Heart left ventricle (tissue), 16 donors: Measurements from ENCODE around the gene TSPAN31. TPM values are rescaled to one million over a fixed set of nuclear protein-coding genes. Genes with fewer than 3 reads are reported as not detected.
"Not testable (repeated sequence)": the region's sequence is repeated elsewhere in the genome, so short reads cannot be mapped to it uniquely, and the experiment has no call there.

Experiments used
- ATAC-seq, 4 donors: fragments of 200-7000 bp; cut with Tn5 transposase; one replicate each; pipeline ENCODE4 v1.9.1; 2020 to 2022; ENCODE audit warnings: moderate library complexity in 4 of 4, mild to moderate bottlenecking in 3 of 4, moderate number of reproducible peaks in 1 of 4
- DNase-seq, 5 donors: peaks; one replicate each; pipeline ENCODE4 v3.0.0-alpha.2; 2020
- H3K27ac ChIP-seq, 12 donors: fragments of 200-600 bp; sonication (generic) in 4 of 12; one replicate each; pipeline versions ENCODE4 v1.5.0 to v1.8.0; 2016 to 2022; ENCODE audit warnings: mild to moderate bottlenecking in 2 of 12
- H3K27me3 ChIP-seq, 9 donors: fragments of 200-600 bp; sonication (generic) in 2 of 9; one replicate each; pipeline versions ENCODE4 v1.5.1 to v1.8.0; 2016 to 2022; ENCODE audit warnings: mild to moderate bottlenecking in 3 of 9
- H3K36me3 ChIP-seq, 9 donors: fragments of 200-600 bp; sonication (generic) in 2 of 9; one replicate each; pipeline versions ENCODE4 v1.5.0 to v1.8.0; 2018 to 2022; ENCODE audit warnings: mild to moderate bottlenecking in 2 of 9
- H3K4me1 ChIP-seq, 12 donors: fragments of 200-600 bp; sonication (generic) in 4 of 12; one replicate each; pipeline versions ENCODE4 v1.5.0 to v1.8.0; 2016 to 2022; ENCODE audit warnings: mild to moderate bottlenecking in 3 of 12
- H3K4me3 ChIP-seq, 12 donors: fragments of 200-600 bp; sonication (generic) in 4 of 12; one replicate each; pipeline versions ENCODE4 v1.5.0 to v1.8.0; 2017 to 2022; ENCODE audit warnings: mild to moderate bottlenecking in 9 of 12, moderate library complexity in 4 of 12
- H3K9me3 ChIP-seq, 12 donors: fragments of 200-600 bp; sonication (generic) in 4 of 12; one replicate each; pipeline versions ENCODE4 v1.5.0 to v1.8.0; 2016 to 2022; ENCODE audit warnings: mild to moderate bottlenecking in 1 of 12
- POLR2A ChIP-seq, 2 donors: fragments of 450-650 bp; IDR thresholded peaks; one replicate each; pipeline ENCODE4 v1.6.1; 2017; ENCODE audit warnings: antibody characterized with exemption in 2 of 2, mild to moderate bottlenecking in 2 of 2, moderate library complexity in 2 of 2
- WGBS, 4 donors: extraction: QIAGEN DNeasy Blood & Tissue Kit in 2 of 4; methylation state at CpG; one replicate each; pipeline versions ENCODE4 v1.1.5 to v1.1.7; 2013 to 2018; 5-methylcytosine and 5-hydroxymethylcytosine counted together
- intact Hi-C, 10 donors: fragments of 100-400 bp; cut with DNase I; formaldehyde crosslinking; loops; one replicate each; pipeline versions ENCODE4 v1.11.1 to v1.14.2; 2022
- polyA plus RNA-seq, 2 donors: library from polyadenylated mRNA; stranded (reverse); fragments of 200-250 nt; gene quantifications; one replicate each; pipeline ENCODE4 v1.2.3, GENCODE V29; 2013
- total RNA-seq, 9 donors: library from RNA; depleted of rRNA in 2 of 9; stranded (reverse); fragments of >200 nt in 2 of 9; fragmentation: NEBNext Ultra II Directional in 3 of 9; extraction: Animal tissue kit (Norgen Biotek cat#: 25700) in 3 of 9; gene quantifications; one replicate each; pipeline versions ENCODE4 v1.1.0 to v1.2.4, GENCODE V29; 2016 to 2023
- TF ChIP-seq, protein P1 (sequence below), 12 donors: fragments of 200-600 bp; sonication (generic) in 4 of 12; IDR thresholded peaks; one replicate each; pipeline versions ENCODE4 v1.5.0 to v1.8.0; 2018 to 2022; ENCODE audit warnings: antibody characterized with exemption in 12 of 12, mild to moderate bottlenecking in 5 of 12
- donor health status: ischemic (EF 13 %, LVEDD 7.1; RV severe dilation, severe dysfunction).
- donor health status: healthy with polysubstance abuse.
- donor health status: DM: no; HTN: yes; CAD: no.
- donor health status: DM: no; HTN: no; CAD: no.
- donor health status: ischemic (EF 25% LVEDD 6.9; RV normal size, moderate dysfunction).
- donor health status: ischemic (EF 25% LVEDD 5.7; RV mildly dilated, moderate dysfunction).
- donor health status: healthy.
- donor health status: DM: yes; HTN: yes; CAD: no.
- donor health status: ischemic (EF 35%, LVEDD 5.7; RV mildly dilated, moderate dysfunction).
- donor health status: nonischemic (EF 11% LVEDD 7.7; RV severe dilation, severe dysfunction).
- donor health status: DM: yes; HTN: yes; CAD: no.
- donor health status: PGD.
- donor health status: ischemic (EF 29% LVEDD 5.4; RV normal size, mild dysfunction).
- donor health status: nonischemic (EF 23%, LVEDD 6.1; RV moderate dilation, normal function).

Gene TSPAN31
- total and polyA plus RNA-seq, 11 donors: 27.2 to 59.3 (median 31.4) TPM

DNA sequence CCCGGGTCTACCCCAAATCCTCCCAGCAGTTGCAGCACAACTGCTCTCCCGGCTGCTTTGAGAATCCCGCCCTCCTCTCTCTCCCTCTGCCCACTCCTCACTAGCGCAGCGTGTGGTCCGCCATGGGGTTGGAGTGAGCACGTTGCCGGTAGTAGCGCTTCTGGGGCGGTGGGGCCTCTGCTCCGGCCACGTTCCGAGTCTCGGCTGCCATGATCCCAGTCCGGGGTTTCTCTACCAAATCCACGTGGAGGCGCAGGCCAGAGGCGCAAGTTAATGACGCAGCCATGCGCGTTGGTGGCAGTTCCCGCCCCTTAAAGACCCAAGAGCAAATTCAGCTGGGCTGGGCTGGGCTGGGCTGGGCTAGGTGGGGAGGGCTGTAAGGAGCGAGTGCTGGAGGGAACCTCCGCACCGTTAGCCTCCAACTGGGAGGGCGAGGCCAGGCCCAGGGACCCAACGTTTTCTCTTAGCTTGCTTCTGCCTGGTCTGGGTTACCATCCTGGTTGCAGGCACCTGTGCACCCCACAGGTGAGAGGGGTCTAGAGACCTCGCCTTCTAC, 27.1 kb downstream of the TSPAN31 start, which contains the start of gene METTL1:
Gene METTL1 (minus strand): TSS at position 233 of the 556 bp plus-strand sequence. CDS start 22 bp downstream, at position 211.
- TF ChIP-seq, protein P1, sequence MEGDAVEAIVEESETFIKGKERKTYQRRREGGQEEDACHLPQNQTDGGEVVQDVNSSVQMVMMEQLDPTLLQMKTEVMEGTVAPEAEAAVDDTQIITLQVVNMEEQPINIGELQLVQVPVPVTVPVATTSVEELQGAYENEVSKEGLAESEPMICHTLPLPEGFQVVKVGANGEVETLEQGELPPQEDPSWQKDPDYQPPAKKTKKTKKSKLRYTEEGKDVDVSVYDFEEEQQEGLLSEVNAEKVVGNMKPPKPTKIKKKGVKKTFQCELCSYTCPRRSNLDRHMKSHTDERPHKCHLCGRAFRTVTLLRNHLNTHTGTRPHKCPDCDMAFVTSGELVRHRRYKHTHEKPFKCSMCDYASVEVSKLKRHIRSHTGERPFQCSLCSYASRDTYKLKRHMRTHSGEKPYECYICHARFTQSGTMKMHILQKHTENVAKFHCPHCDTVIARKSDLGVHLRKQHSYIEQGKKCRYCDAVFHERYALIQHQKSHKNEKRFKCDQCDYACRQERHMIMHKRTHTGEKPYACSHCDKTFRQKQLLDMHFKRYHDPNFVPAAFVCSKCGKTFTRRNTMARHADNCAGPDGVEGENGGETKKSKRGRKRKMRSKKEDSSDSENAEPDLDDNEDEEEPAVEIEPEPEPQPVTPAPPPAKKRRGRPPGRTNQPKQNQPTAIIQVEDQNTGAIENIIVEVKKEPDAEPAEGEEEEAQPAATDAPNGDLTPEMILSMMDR (IDR thresholded peaks at IDR 0.05): no peak
- TF ChIP-seq POLR2A (IDR thresholded peaks at IDR 0.05): peak in 1 of 2 donors; percentile 49
- H3K27ac ChIP-seq: peak within 1 kb of the TSS; percentile 41 to 95 (median 90)
- DNase-seq (peak; percentile 93 to 96 (median 95)), ATAC-seq (peak; percentile 94 to 98 (median 95))
- H3K27me3 ChIP-seq: peaks cover 0 to 6% (median 0%) of the 10 kb centered on the region in 9 donors
- intact Hi-C loops: loop anchor here in 1 of 10 donors (1.0 kb wide), 1 partner anchor 20 kb away; the partner anchor contains the start of gene CDK4
- H3K4me3 ChIP-seq: peak within 1 kb of the TSS; percentile 59 to 94 (median 74)
- peaks cover 0 to 30% (median 16%) of the 10 kb centered on the region in 12 donors for H3K4me1 ChIP-seq
- 0% methylated on average over 27 to 28 of the region's 28 CpGs for WGBS, 4 donors
- H3K9me3 ChIP-seq: no peaks in the 10 kb centered on the region
- H3K36me3 ChIP-seq: peaks cover 0 to 36% (median 11%) of the 10 kb centered on the region in 9 donors

DNA sequence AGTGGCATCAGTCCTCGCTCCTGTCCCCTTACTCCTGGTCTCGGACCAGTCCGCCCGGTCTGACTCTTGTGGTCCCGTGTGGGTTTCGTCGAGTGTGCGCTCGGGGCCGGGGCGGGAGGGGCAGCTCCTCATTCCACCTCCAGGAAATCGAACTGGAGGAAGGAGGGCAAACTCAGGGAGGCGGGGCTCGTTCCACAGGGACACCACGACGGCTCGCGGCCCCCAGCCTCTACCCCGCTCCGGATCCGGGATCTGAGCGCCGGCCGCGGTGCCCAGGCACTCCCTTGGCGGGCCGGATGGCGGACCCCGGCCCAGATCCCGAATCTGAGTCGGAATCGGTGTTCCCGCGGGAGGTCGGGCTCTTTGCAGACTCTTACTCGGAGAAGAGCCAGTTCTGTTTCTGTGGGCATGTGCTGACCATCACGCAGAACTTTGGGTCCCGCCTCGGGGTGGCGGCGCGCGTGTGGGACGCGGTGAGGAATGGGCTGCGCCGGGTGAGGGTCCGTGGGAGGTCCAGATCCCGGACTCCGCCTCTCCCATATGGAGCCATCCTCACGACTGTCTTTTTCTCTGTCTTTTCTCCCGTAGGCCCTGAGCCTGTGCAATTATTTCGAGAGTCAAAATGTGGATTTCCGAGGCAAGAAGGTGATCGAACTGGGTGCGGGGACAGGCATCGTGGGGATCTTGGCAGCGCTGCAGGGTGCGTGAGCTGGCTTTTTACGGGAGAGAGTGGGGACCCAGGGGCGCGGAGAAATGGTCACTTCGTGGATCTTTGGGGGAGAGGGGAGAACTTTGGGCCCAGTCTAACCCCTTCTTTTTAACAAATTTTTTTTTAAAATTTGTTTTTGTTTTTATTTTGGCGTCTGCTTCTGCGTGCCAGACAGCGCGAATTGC, 27.8 kb downstream of the TSPAN31 start, which contains the start of gene EEF1AKMT3:
Gene EEF1AKMT3 (plus strand): TSS at position 186 of the 894 bp plus-strand sequence. CDS start 111 bp downstream, at position 297.
- 2 to 6% (median 3%) methylated on average over 46 to 67 of the region's 67 CpGs for WGBS, 4 donors

DNA sequence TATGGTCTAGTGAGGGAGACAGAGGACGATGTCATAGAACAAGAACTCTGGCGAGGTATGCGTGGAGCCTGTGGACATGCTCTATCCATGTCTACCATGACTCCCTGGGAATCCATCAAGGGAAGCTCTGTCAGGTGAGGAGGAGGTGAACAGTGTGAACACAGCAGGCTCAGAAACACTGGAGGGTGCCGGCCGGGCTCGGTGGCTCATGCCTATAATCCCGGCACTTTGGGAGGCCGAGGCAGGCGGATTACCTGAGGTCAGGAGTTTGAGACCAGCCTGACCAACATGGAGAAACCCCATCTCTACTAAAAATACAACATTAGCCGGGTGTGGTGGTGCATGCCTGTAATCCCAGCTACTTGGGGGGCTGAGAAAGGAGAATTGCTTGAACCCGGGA, 29.8 kb downstream of the TSPAN31 start:
- ATAC-seq: not testable (repeated sequence)
- WGBS, 4 donors: 91 to 96% (median 92%) methylated on average over 11 of the region's 11 CpGs
- peaks cover 0 to 24% (median 9%) of the 10 kb centered on the region in 9 donors for H3K36me3 ChIP-seq

More for the DNA sequence above, 27.8 kb downstream of the TSPAN31 start, which contains the start of gene EEF1AKMT3:
- TF ChIP-seq, protein P1 (IDR thresholded peaks at IDR 0.05): no peak
- TF ChIP-seq POLR2A (IDR thresholded peaks at IDR 0.05): no peak
- peak within 1 kb of the TSS; percentile 59 to 94 (median 74) for H3K4me3 ChIP-seq
- intact Hi-C loops: loop anchor here in 1 of 10 donors (1.0 kb wide), 1 partner anchor 20 kb away; the partner anchor contains the start of gene CDK4
- peaks cover 0 to 27% (median 15%) of the 10 kb centered on the region in 12 donors for H3K4me1 ChIP-seq
- no peaks in the 10 kb centered on the region for H3K9me3 ChIP-seq
- H3K27me3 ChIP-seq: peaks cover 0 to under 1% (median 0%) of the 10 kb centered on the region in 9 donors
- ATAC-seq: peak; percentile 52 to 69 (median 68)
- peaks cover 0 to 36% (median 11%) of the 10 kb centered on the region in 9 donors for H3K36me3 ChIP-seq
- H3K27ac ChIP-seq: peak within 1 kb of the TSS; percentile 41 to 95 (median 90)
- DNase-seq: peak; percentile 74 to 83 (median 75)

DNA sequence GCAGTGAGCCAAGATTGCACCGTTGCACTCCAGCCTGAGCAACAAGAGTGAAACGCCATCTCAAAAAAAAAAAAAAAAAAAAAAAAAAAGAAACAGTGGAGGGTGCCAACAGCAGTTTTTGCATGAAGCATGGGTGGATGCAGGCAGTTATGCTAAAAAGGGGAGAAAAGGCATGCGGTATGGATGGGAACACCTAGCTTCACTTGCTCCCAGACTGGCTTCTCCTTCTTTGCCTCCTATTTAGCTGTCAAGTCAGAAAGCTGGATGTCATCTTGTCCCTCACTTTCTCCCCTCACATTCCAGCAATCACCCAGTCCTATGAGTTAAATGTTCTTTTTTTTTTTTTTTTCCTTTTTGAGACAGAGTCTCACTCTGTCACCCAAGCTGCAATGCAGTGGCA, 30.2 kb downstream of the TSPAN31 start:
- H3K4me1 ChIP-seq: peaks cover 0 to 27% (median 15%) of the 10 kb centered on the region in 12 donors
- intact Hi-C loops: no loop called here
- H3K4me3 ChIP-seq: no peak overlapping the region
- ATAC-seq: no peak
- no peaks in the 10 kb centered on the region for H3K9me3 ChIP-seq
- TF ChIP-seq, protein P1 (IDR thresholded peaks at IDR 0.05): no peak
- no peak for TF ChIP-seq POLR2A (IDR thresholded peaks at IDR 0.05)
- no peak overlapping the region for H3K27ac ChIP-seq
- WGBS, 4 donors: 86 to 95% (median 89%) methylated on average over 3 of the region's 3 CpGs
- DNase-seq: no peak
- H3K36me3 ChIP-seq: peaks cover 0 to 21% (median 6%) of the 10 kb centered on the region in 9 donors
- no peaks in the 10 kb centered on the region for H3K27me3 ChIP-seq

More for the DNA sequence above, 29.8 kb downstream of the TSPAN31 start:
- H3K9me3 ChIP-seq, H3K27me3 ChIP-seq, H3K4me3 ChIP-seq, intact Hi-C loops, DNase-seq, H3K27ac ChIP-seq: not testable (repeated sequence)
- H3K4me1 ChIP-seq: peaks cover 0 to 27% (median 15%) of the 10 kb centered on the region in 12 donors
